HCT116 (cell line): ENCODE data around the gene ACACA. TPM values are rescaled to one million over a fixed set of nuclear protein-coding genes. Genes with fewer than 3 reads are reported as not detected.

ENCODE experiments used
- ATAC-seq: fragments of 200-7000 bp; cut with Tn5 transposase; 2 replicates; pipeline ENCODE4 v1.9.1; 2020; ENCODE audit warnings: mild to moderate bottlenecking, moderate library complexity
- BruUV-seq: library from RNA; stranded (reverse); fragments of 400-500 nt; replicated peaks from 2 replicates; lab custom pipeline; 2021; lab: Mats Ljungman, UMichigan
- CTCF ChIA-PET: fragments of 300-600 bp; sonication (Branson Sonifier 250); formaldehyde crosslinking; loops from one replicate; lab custom pipeline; 2021; ENCODE audit warnings: antibody characterized with exemption; lab: Charles Lee
- POLR2A ChIA-PET: fragments of 300-600, 350-600 bp; sonication (Branson Sonifier 250); formaldehyde crosslinking; loops from one replicate; lab custom pipeline; 2021; ENCODE audit warnings: antibody characterized with exemption; lab: Charles Lee
- RAD21 ChIA-PET, 2 experiments: fragments of 300-600 bp; sonication (Branson Sonifier 250); formaldehyde crosslinking; loops; one replicate each; lab custom pipeline; 2023; ENCODE audit warnings: low total read pairs in 2 of 2; ENCODE audit not compliant: uncharacterized antibody in 2 of 2, unreplicated experiment in 2 of 2, low non-redundant PET in 1 of 2; lab: Charles Lee
- DNase-seq: peaks from one replicate; pipeline ENCODE4 v3.0.0-alpha.2; 2010; ENCODE audit warnings: low read depth, low spot score
- H2AFZ ChIP-seq: fragments of 200-600 bp; shearing (Covaris generic), sonication (generic); 2 replicates; pipeline ENCODE4 v1.6.1; 2017; ENCODE audit warnings: low read depth, mixed run types, mixed read lengths, antibody characterized with exemption, low read length; ENCODE audit not compliant: poor library complexity, severe bottlenecking
- H3K27ac ChIP-seq: 2 replicates; pipeline ENCODE4 v1.5.1; 2012; ENCODE audit warnings: low read depth, low read length
- H3K27me3 ChIP-seq: fragments of 200-600 bp; sonication (generic); 2 replicates; pipeline ENCODE4 v1.6.1; 2016; ENCODE audit warnings: mixed run types, low read length, mixed read lengths; ENCODE audit not compliant: insufficient read depth
- H3K36me3 ChIP-seq, 2 experiments: fragments of 200-500 bp in 1 of 2; fragments of 200-600 bp in 1 of 2; sonication (Bioruptor generic) in 1 of 2; sonication (generic) in 1 of 2; 2 replicates each; pipeline versions ENCODE4 v1.5.1 to v1.6.1; 2014 to 2016; ENCODE audit warnings: low read length in 2 of 2, inconsistent platforms in 1 of 2, mixed read lengths in 1 of 2, mixed run types in 1 of 2; ENCODE audit not compliant: insufficient read depth in 2 of 2, control insufficient read depth in 1 of 2
- H3K4me1 ChIP-seq, 2 experiments: fragments of 200-600 bp in 1 of 2; sonication (generic) in 1 of 2; 2 replicates each; pipeline versions ENCODE4 v1.5.1 to v1.6.1; 2012 to 2017; ENCODE audit warnings: low read length in 2 of 2, inconsistent platforms in 1 of 2, mild to moderate bottlenecking in 1 of 2, mixed read lengths in 1 of 2, mixed run types in 1 of 2, moderate library complexity in 1 of 2; ENCODE audit not compliant: insufficient read depth in 2 of 2, control insufficient read depth in 1 of 2
- H3K4me2 ChIP-seq: fragments of 200-600 bp; sonication (generic); 2 replicates; pipeline ENCODE4 v1.6.1; 2017; ENCODE audit warnings: mixed run types, low read length, mixed read lengths
- H3K4me3 ChIP-seq, 2 experiments: fragments of 200-600 bp in 1 of 2; sonication (generic) in 1 of 2; replicated peaks in 1 of 2; 2 replicates each; pipeline ENCODE4 v1.5.1; 2011 to 2016; ENCODE audit warnings: low read length in 2 of 2, control low read depth in 1 of 2, low read depth in 1 of 2, mild to moderate bottlenecking in 1 of 2, mixed read lengths in 1 of 2, mixed run types in 1 of 2
- H3K79me2 ChIP-seq: fragments of 200-600 bp; sonication (generic); 2 replicates; pipeline ENCODE4 v1.6.1; 2017; ENCODE audit warnings: mild to moderate bottlenecking, mixed run types, low read length, moderate library complexity, mixed read lengths; ENCODE audit not compliant: insufficient read depth
- H3K9ac ChIP-seq: fragments of 200-600 bp; sonication (generic); 2 replicates; pipeline ENCODE4 v1.6.1; 2016; ENCODE audit warnings: low read length, mixed read lengths
- H3K9me2 ChIP-seq: fragments of 200-600 bp; sonication (generic), shearing (Covaris generic); 2 replicates; pipeline ENCODE4 v1.6.1; 2017; ENCODE audit warnings: mixed run types, mild to moderate bottlenecking, moderate library complexity; ENCODE audit not compliant: insufficient read depth
- H3K9me3 ChIP-seq, 2 experiments: fragments of 200-500 bp in 1 of 2; fragments of 200-600 bp in 1 of 2; sonication (Bioruptor generic) in 1 of 2; sonication (generic) in 1 of 2; 2 replicates each; pipeline ENCODE4 v1.6.1; 2014 to 2017; ENCODE audit warnings: low read length in 2 of 2, mixed read lengths in 2 of 2, inconsistent platforms in 1 of 2, low read depth in 1 of 2, mild to moderate bottlenecking in 1 of 2, mixed run types in 1 of 2, moderate library complexity in 1 of 2; ENCODE audit not compliant: control insufficient read depth in 1 of 2, insufficient read depth in 1 of 2
- H4K20me1 ChIP-seq: fragments of 200-600 bp; sonication (generic), shearing (Covaris generic); 2 replicates; pipeline ENCODE4 v1.6.1; 2017; ENCODE audit warnings: mixed run types, mild to moderate bottlenecking, moderate library complexity; ENCODE audit not compliant: insufficient read depth
- ATF3 ChIP-seq: IDR thresholded peaks from 2 replicates; pipeline ENCODE4 v1.6.1; 2012
- CBX3 ChIP-seq: IDR thresholded peaks from 2 replicates; pipeline ENCODE4 v1.6.1; 2012; ENCODE audit warnings: low read depth
- CEBPB ChIP-seq: IDR thresholded peaks from 2 replicates; pipeline ENCODE4 v1.6.1; 2012; ENCODE audit warnings: low read depth
- CTCF ChIP-seq, 3 experiments: fragments of 200-600 bp in 1 of 3; sonication (generic) in 1 of 3; IDR thresholded peaks in 2 of 3; conservative IDR thresholded peaks in 1 of 3; 2 replicates each; pipeline ENCODE4 v1.5.1; 2012 to 2017; ENCODE audit warnings: low read depth in 2 of 3, low read length in 2 of 3, antibody characterized with exemption in 1 of 3, borderline replicate concordance in 1 of 3, control low read depth in 1 of 3, mild to moderate bottlenecking in 1 of 3, mixed read lengths in 1 of 3, mixed run types in 1 of 3, moderate library complexity in 1 of 3; ENCODE audit not compliant: insufficient read depth in 1 of 3
- EGR1 ChIP-seq: IDR thresholded peaks from 2 replicates; pipeline ENCODE4 v1.6.1; 2012; ENCODE audit warnings: low read depth
- ELF1 ChIP-seq: IDR thresholded peaks from 2 replicates; pipeline ENCODE4 v1.6.1; 2012; ENCODE audit warnings: low read depth, borderline replicate concordance
- EZH2 ChIP-seq: fragments of 200-600 bp; sonication (generic); IDR thresholded peaks from 2 replicates; pipeline ENCODE4 v1.6.1; 2017; ENCODE audit warnings: antibody characterized with exemption, mixed run types
- EZH2phosphoT487 ChIP-seq: fragments of 200-600 bp; IDR thresholded peaks from 2 replicates; pipeline ENCODE4 v1.6.1; 2018; ENCODE audit warnings: antibody characterized with exemption, borderline replicate concordance
- FOSL1 ChIP-seq: IDR thresholded peaks from 2 replicates; pipeline ENCODE4 v1.6.1; 2012; ENCODE audit warnings: low read depth
- JUND ChIP-seq: IDR thresholded peaks from 2 replicates; pipeline ENCODE4 v1.6.1; 2012
- MAX ChIP-seq: IDR thresholded peaks from 2 replicates; pipeline ENCODE4 v1.6.1; 2012
- POLR2A ChIP-seq: IDR thresholded peaks from 2 replicates; pipeline ENCODE4 v1.7.0; 2011; ENCODE audit warnings: borderline replicate concordance; ENCODE audit not compliant: insufficient read depth, insufficient read length; ENCODE audit errors: extremely low read depth
- POLR2AphosphoS5 ChIP-seq: IDR thresholded peaks from 2 replicates; pipeline ENCODE4 v1.6.1; 2011; ENCODE audit warnings: mild to moderate bottlenecking, low read depth, low read length, moderate library complexity
- RAD21 ChIP-seq: IDR thresholded peaks from 2 replicates; pipeline ENCODE4 v1.6.1; 2012; ENCODE audit warnings: low read depth, mild to moderate bottlenecking
- REST ChIP-seq: IDR thresholded peaks from 2 replicates; pipeline ENCODE4 v1.6.1; 2012; ENCODE audit warnings: low read depth
- SIN3A ChIP-seq: IDR thresholded peaks from 2 replicates; pipeline ENCODE4 v1.6.1; 2012; ENCODE audit warnings: low read depth
- SP1 ChIP-seq: IDR thresholded peaks from 2 replicates; pipeline ENCODE4 v1.6.1; 2012; ENCODE audit warnings: low read depth
- SRF ChIP-seq: IDR thresholded peaks from 2 replicates; pipeline ENCODE4 v1.6.1; 2012; ENCODE audit warnings: low read depth
- YY1 ChIP-seq: IDR thresholded peaks from 2 replicates; pipeline ENCODE4 v1.6.1; 2011; ENCODE audit warnings: low read length, low read depth, moderate library complexity, mild to moderate bottlenecking; ENCODE audit not compliant: insufficient replicate concordance; ENCODE audit errors: extremely low read depth
- ZFX ChIP-seq: fragments of 450-650 bp; IDR thresholded peaks from 2 replicates; pipeline ENCODE4 v1.6.1; 2017
- ZNF274 ChIP-seq: fragments of 200-500 bp; sonication (Bioruptor generic); IDR thresholded peaks from 2 replicates; pipeline ENCODE4 v1.6.1; 2014; ENCODE audit warnings: mild to moderate bottlenecking, low read depth, low read length, inconsistent platforms
- intact Hi-C: fragments of 100-400 bp; cut with micrococcal nuclease; formaldehyde crosslinking; loops from 2 replicates; pipeline ENCODE4 v1.10.0; 2022
- total RNA-seq: library from RNA; stranded (reverse); gene quantifications from one replicate; pipeline ENCODE4 v1.2.1, GENCODE V29; 2021; ENCODE audit not compliant: unreplicated experiment

The ACACA gene
- total RNA-seq, 1 experiment from 2014 or later = 161 TPM

GRCh38 chr17:37052450-37052849, 354.2 kb downstream of the ACACA start (continued):
- no peak for TF ChIP-seq REST
- TF ChIP-seq POLR2AphosphoS5 = no peak
- no peak for TF ChIP-seq RAD21
- no peak for TF ChIP-seq YY1
- TF ChIP-seq FOSL1 = no peak
- TF ChIP-seq EGR1 = no peak
- TF ChIP-seq SP1 = no peak
- TF ChIP-seq, all 23 proteins: peak for 0

GRCh38 chr17:37051833-37052232, 354.8 kb downstream of the ACACA start:
- RAD21 ChIA-PET = no interaction called here
- H3K27ac ChIP-seq = no peak overlapping the region
- H3K9me3 ChIP-seq = no peaks in the 10 kb centered on the region
- no peak overlapping the region for H3K9ac ChIP-seq
- DNase-seq = no peak
- POLR2A ChIA-PET = no interaction called here
- H3K4me1 ChIP-seq = 0 out of 4 replicates have a peak, but pooled peaks cover 2 to 5% of the 10 kb centered on the region in 2 experiments
- no peak overlapping the region for H3K4me2 ChIP-seq
- no peaks in the 10 kb centered on the region for H3K9me2 ChIP-seq
- H4K20me1 ChIP-seq = peaks cover 3% of the 10 kb centered on the region; the same call in 1 of the 2 replicates
- H2AFZ ChIP-seq = no peak overlapping the region
- CTCF ChIA-PET = interaction anchor here (1.1 kb wide), 1 partner anchor 426 kb away, joined by 3 read pairs; no protein-coding TSS in a partner anchor
- peaks cover 16% of the 10 kb centered on the region for H3K79me2 ChIP-seq
- no TSS peak for BruUV-seq
- H3K4me3 ChIP-seq = no peak overlapping the region
- ATAC-seq = no peak
- no peaks in the 10 kb centered on the region for H3K27me3 ChIP-seq
- peaks cover 9 to 13% of the 10 kb centered on the region in 2 experiments for H3K36me3 ChIP-seq
- intact Hi-C loops = no loop called here
- no peak for TF ChIP-seq EZH2phosphoT487
- TF ChIP-seq ZFX = no peak
- no peak for TF ChIP-seq POLR2A
- TF ChIP-seq EGR1 = no peak
- no peak for TF ChIP-seq MAX
- TF ChIP-seq ATF3 = no peak
- no peak for TF ChIP-seq EZH2
- TF ChIP-seq FOSL1 = no peak
- TF ChIP-seq SRF = no peak
- no peak for TF ChIP-seq JUND
- TF ChIP-seq CEBPB = no peak
- no peak for TF ChIP-seq ELF1
- TF ChIP-seq CBX3 = no peak
- no peak for TF ChIP-seq ZNF274
- no peak for TF ChIP-seq SIN3A
- no peak for TF ChIP-seq SP1
- TF ChIP-seq YY1 = no peak
- no peak for TF ChIP-seq CTCF (IDR thresholded peaks at IDR 0.05 in 2 of 3, conservative IDR thresholded peaks at IDR 0.05 in 1 of 3; ENCODE audit: borderline replicate concordance in 1 of 3, insufficient read depth in 1 of 3, low read depth in 2 of 3, low read length in 2 of 3)
- TF ChIP-seq RAD21 = no peak
